Measurements from ENCODE around the gene PCBP3. TPM values are rescaled to one million over a fixed set of nuclear protein-coding genes. Genes with fewer than 3 reads are reported as not detected.

The PCBP3 gene
- total RNA-seq, 1 experiment from 2014 or later, result not detected

DNA sequence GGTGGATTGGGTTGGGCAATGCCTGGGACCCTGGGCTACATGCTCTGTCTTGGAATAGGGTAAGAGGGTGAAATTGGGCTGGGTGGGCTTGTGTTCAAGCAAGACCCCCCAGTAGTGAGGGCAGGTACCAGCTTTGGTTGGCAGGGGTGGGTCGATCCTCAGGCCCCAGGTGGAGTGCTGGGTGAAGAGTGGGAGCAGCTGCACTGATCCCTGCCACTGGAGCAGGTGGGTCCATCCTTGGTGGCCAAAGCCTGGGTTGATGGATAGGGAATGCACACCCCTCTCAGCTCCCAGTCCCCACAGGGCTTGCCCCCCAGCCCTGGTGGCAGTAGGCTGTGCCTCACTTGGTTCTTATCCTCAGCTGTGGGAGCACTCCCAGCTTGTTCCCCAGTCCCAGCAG lies 135.2 kb downstream of the PCBP3 start:
- H3K9me3 ChIP-seq (ENCODE audit: control insufficient read depth, insufficient read depth, low read depth, low read length), result no peaks in the 10 kb centered on the region
- H3K4me3 ChIP-seq (ENCODE audit: low read depth in 2 of 2, low read length in 2 of 2), result no peak overlapping the region
- TF ChIP-seq, protein P1, sequence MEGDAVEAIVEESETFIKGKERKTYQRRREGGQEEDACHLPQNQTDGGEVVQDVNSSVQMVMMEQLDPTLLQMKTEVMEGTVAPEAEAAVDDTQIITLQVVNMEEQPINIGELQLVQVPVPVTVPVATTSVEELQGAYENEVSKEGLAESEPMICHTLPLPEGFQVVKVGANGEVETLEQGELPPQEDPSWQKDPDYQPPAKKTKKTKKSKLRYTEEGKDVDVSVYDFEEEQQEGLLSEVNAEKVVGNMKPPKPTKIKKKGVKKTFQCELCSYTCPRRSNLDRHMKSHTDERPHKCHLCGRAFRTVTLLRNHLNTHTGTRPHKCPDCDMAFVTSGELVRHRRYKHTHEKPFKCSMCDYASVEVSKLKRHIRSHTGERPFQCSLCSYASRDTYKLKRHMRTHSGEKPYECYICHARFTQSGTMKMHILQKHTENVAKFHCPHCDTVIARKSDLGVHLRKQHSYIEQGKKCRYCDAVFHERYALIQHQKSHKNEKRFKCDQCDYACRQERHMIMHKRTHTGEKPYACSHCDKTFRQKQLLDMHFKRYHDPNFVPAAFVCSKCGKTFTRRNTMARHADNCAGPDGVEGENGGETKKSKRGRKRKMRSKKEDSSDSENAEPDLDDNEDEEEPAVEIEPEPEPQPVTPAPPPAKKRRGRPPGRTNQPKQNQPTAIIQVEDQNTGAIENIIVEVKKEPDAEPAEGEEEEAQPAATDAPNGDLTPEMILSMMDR (IDR thresholded peaks at IDR 0.05), result no peak
- TF ChIP-seq TCF7L2 (IDR thresholded peaks at IDR 0.05; ENCODE audit: low read depth, low read length) (no peak), POLR2AphosphoS5 (IDR thresholded peaks at IDR 0.05; ENCODE audit: low read depth, low read length) (no peak), SIN3A (IDR thresholded peaks at IDR 0.05; ENCODE audit: borderline replicate concordance, insufficient read depth, low read depth, low read length) (no peak)
- TF ChIP-seq, protein P2, sequence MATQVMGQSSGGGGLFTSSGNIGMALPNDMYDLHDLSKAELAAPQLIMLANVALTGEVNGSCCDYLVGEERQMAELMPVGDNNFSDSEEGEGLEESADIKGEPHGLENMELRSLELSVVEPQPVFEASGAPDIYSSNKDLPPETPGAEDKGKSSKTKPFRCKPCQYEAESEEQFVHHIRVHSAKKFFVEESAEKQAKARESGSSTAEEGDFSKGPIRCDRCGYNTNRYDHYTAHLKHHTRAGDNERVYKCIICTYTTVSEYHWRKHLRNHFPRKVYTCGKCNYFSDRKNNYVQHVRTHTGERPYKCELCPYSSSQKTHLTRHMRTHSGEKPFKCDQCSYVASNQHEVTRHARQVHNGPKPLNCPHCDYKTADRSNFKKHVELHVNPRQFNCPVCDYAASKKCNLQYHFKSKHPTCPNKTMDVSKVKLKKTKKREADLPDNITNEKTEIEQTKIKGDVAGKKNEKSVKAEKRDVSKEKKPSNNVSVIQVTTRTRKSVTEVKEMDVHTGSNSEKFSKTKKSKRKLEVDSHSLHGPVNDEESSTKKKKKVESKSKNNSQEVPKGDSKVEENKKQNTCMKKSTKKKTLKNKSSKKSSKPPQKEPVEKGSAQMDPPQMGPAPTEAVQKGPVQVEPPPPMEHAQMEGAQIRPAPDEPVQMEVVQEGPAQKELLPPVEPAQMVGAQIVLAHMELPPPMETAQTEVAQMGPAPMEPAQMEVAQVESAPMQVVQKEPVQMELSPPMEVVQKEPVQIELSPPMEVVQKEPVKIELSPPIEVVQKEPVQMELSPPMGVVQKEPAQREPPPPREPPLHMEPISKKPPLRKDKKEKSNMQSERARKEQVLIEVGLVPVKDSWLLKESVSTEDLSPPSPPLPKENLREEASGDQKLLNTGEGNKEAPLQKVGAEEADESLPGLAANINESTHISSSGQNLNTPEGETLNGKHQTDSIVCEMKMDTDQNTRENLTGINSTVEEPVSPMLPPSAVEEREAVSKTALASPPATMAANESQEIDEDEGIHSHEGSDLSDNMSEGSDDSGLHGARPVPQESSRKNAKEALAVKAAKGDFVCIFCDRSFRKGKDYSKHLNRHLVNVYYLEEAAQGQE (IDR thresholded peaks at IDR 0.05; ENCODE audit: insufficient read depth in 1 of 2, low read depth in 2 of 2, low read length in 1 of 2), result no peak
- ATAC-seq (no peak), DNase-seq (ENCODE audit: low read depth, low spot score) (no peak)
- intact Hi-C loops (cut with micrococcal nuclease; ENCODE audit: unreplicated experiment) (no loop called here), in situ Hi-C loops (cut with HindIII; ENCODE audit: low pct_unique_long_range_greater_than_20kb, low sequenced_read_pairs) (no loop called here)
- POLR2A ChIA-PET, result no interaction called here
- H3K36me3 ChIP-seq (ENCODE audit: control insufficient read depth, insufficient read depth, low read length), result no peaks in the 10 kb centered on the region
- CTCF ChIA-PET, result no interaction called here
- H3K4me1 ChIP-seq (ENCODE audit: control insufficient read depth, insufficient read depth, low read length), result no peaks in the 10 kb centered on the region
- peaks cover 5% of the 10 kb centered on the region; the same call in 1 of the 2 replicates for H3K27me3 ChIP-seq (ENCODE audit: control insufficient read depth, insufficient read depth, low read length)
- BruUV-seq (replicated peaks), result no TSS peak
- no peak overlapping the region for H3K27ac ChIP-seq (ENCODE audit: low read length)

DNA sequence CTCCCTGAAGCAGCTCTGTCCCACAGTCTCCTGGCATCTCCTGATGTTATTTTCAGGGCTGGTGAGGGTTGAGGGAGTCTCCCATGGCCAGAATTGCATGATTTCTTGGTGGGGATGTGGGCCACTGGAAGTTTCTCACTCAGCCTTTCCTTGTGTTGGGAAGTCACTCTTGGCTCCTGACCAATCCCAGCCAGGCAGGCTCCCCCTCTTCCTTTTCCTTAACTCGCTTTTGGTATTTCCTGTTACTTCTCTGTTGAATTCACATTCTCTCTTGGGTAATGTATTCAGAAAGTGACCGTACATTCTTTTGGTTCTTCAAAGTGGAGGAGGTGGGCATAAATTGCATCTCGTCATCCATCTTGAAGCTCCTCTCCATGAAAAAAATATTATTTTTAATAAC lies 135.7 kb downstream of the PCBP3 start:
- ATAC-seq (no peak), DNase-seq (ENCODE audit: low read depth, low spot score) (no peak)
- in situ Hi-C loops (cut with HindIII; ENCODE audit: low pct_unique_long_range_greater_than_20kb, low sequenced_read_pairs), result no loop called here
- H3K36me3 ChIP-seq (ENCODE audit: control insufficient read depth, insufficient read depth, low read length), result no peaks in the 10 kb centered on the region
- ChIA-PET CTCF (no interaction called here), POLR2A (no interaction called here)
- intact Hi-C loops (cut with micrococcal nuclease; ENCODE audit: unreplicated experiment), result no loop called here
- no peaks in the 10 kb centered on the region for H3K4me1 ChIP-seq (ENCODE audit: control insufficient read depth, insufficient read depth, low read length)
- TF ChIP-seq, protein P1 (IDR thresholded peaks at IDR 0.05), result no peak
- TF ChIP-seq POLR2AphosphoS5 (IDR thresholded peaks at IDR 0.05; ENCODE audit: low read depth, low read length) (no peak), SIN3A (IDR thresholded peaks at IDR 0.05; ENCODE audit: borderline replicate concordance, insufficient read depth, low read depth, low read length) (no peak), TCF7L2 (IDR thresholded peaks at IDR 0.05; ENCODE audit: low read depth, low read length) (no peak)
- TF ChIP-seq, protein P2 (IDR thresholded peaks at IDR 0.05; ENCODE audit: insufficient read depth in 1 of 2, low read depth in 2 of 2, low read length in 1 of 2), result no peak
- no peak overlapping the region for H3K4me3 ChIP-seq (ENCODE audit: low read depth in 2 of 2, low read length in 2 of 2)
- no peaks in the 10 kb centered on the region for H3K9me3 ChIP-seq (ENCODE audit: control insufficient read depth, insufficient read depth, low read depth, low read length)
- peaks cover 5% of the 10 kb centered on the region; the same call in 1 of the 2 replicates for H3K27me3 ChIP-seq (ENCODE audit: control insufficient read depth, insufficient read depth, low read length)
- BruUV-seq (replicated peaks), result no TSS peak
- H3K27ac ChIP-seq (ENCODE audit: low read length), result no peak overlapping the region

Data from Panc1 (cell line).